ENCODE measurements around the gene ALK. TPM values are rescaled to one million over a fixed set of nuclear protein-coding genes. Genes with fewer than 3 reads are reported as not detected.

The ALK gene
- total RNA-seq, 1 experiment from 2014 or later, result 0.06 TPM

- no peak for DNase-seq (ENCODE audit: low read depth)
Observed at GRCh38 chr2:29376541-29376940, 544.8 kb downstream of the ALK start.

GRCh38 chr2:29375843-29376242, 545.5 kb downstream of the ALK start:
- DNase-seq (ENCODE audit: low read depth), result no peak

- no peak for DNase-seq (ENCODE audit: low read depth)
Observed at GRCh38 chr2:29374823-29375222, 546.6 kb downstream of the ALK start.

- no peak for DNase-seq (ENCODE audit: low read depth)
Observed at GRCh38 chr2:29373870-29374269, 547.5 kb downstream of the ALK start.

- DNase-seq (ENCODE audit: low read depth), result peak; percentile 28
Observed at GRCh38 chr2:29372185-29372584, 549.2 kb downstream of the ALK start.

GRCh38 chr2:29370581-29371125, 550.7 kb downstream of the ALK start:
- no peak for DNase-seq (ENCODE audit: low read depth)

GRCh38 chr2:29370173-29370572, 551.2 kb downstream of the ALK start:
- no peak for DNase-seq (ENCODE audit: low read depth)

GRCh38 chr2:29368659-29369040, 552.7 kb downstream of the ALK start:
- no peak for DNase-seq (ENCODE audit: low read depth)

GRCh38 chr2:29367986-29368658, 553.3 kb downstream of the ALK start:
- DNase-seq (ENCODE audit: low read depth), result no peak

GRCh38 chr2:29363111-29363510, 558.3 kb downstream of the ALK start:
- no peak for DNase-seq (ENCODE audit: low read depth)

- DNase-seq (ENCODE audit: low read depth), result peak; percentile 67
Observed at GRCh38 chr2:29361231-29361630, 560.2 kb downstream of the ALK start.

- peak; percentile 9 for DNase-seq (ENCODE audit: low read depth)
Observed at GRCh38 chr2:29360016-29360784, 561.2 kb downstream of the ALK start.

- DNase-seq (ENCODE audit: low read depth), result no peak
Observed at GRCh38 chr2:29353403-29353991, 567.9 kb downstream of the ALK start.

- no peak for DNase-seq (ENCODE audit: low read depth)
Observed at GRCh38 chr2:29351916-29352591, 569.3 kb downstream of the ALK start.

- DNase-seq (ENCODE audit: low read depth), result no peak
Observed at GRCh38 chr2:29351248-29351647, 570.1 kb downstream of the ALK start.

- DNase-seq (ENCODE audit: low read depth), result no peak
Observed at GRCh38 chr2:29349316-29350030, 571.9 kb downstream of the ALK start.

GRCh38 chr2:29347774-29348461, 573.5 kb downstream of the ALK start:
- no peak for DNase-seq (ENCODE audit: low read depth)

- no peak for DNase-seq (ENCODE audit: low read depth)
Observed at GRCh38 chr2:29345236-29345635, 576.1 kb downstream of the ALK start.

- DNase-seq (ENCODE audit: low read depth), result no peak
Observed at GRCh38 chr2:29343830-29344229, 577.6 kb downstream of the ALK start.

Data from HT1080 (cell line).